ENCODE results near the gene TCEA2.

TCEA2 gene

DNA sequence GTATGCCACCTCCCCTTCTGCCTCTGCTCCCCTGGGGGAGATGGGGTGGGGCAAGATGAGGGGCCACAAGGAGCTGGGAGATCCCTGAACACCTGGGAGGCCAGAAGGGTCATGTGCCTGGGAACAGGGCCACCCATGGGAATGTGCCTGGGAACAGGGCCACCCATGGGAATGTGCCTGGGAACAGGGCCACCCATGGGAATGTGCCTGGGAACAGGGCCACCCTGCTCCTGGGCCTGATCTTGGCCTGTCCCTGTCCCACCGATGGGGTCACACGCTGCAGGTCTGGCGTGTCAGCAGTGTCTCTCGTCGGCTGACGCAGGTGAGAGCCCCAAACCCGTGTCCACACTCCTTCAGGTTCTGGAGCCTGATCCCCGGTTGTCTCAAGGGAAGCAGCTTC lies 12.0 kb downstream of the TCEA2 start:
- no peak for FAIRE-seq
- TF ChIP-seq, protein P1, sequence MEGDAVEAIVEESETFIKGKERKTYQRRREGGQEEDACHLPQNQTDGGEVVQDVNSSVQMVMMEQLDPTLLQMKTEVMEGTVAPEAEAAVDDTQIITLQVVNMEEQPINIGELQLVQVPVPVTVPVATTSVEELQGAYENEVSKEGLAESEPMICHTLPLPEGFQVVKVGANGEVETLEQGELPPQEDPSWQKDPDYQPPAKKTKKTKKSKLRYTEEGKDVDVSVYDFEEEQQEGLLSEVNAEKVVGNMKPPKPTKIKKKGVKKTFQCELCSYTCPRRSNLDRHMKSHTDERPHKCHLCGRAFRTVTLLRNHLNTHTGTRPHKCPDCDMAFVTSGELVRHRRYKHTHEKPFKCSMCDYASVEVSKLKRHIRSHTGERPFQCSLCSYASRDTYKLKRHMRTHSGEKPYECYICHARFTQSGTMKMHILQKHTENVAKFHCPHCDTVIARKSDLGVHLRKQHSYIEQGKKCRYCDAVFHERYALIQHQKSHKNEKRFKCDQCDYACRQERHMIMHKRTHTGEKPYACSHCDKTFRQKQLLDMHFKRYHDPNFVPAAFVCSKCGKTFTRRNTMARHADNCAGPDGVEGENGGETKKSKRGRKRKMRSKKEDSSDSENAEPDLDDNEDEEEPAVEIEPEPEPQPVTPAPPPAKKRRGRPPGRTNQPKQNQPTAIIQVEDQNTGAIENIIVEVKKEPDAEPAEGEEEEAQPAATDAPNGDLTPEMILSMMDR (IDR thresholded peaks at IDR 0.05; ENCODE audit: insufficient read depth, missing control alignments), result no peak
- no peak for DNase-seq (ENCODE audit: insufficient read length, low spot score)

DNA sequence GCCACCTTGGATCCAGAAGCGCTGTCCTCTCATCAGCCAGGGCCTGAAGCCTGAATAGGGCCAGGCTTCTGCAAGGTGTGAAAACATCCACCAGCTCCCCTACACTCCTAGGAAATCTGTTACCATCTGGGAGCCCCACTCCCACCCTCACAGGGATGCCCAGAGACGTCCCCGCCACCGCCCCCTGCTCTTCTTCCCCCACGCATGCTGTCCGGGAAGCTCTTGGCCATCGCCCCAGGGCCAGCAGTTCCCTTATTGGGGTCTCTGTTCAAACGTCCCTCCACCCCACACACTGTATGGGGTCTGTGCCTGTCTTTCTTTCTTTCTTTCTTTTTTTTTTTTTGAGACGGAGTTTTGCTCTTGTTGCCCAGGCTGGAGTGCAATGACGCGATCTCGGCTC lies 12.6 kb downstream of the TCEA2 start:
- DNase-seq (ENCODE audit: insufficient read length, low spot score) (no peak), FAIRE-seq (no peak)
- TF ChIP-seq, protein P1 (IDR thresholded peaks at IDR 0.05; ENCODE audit: insufficient read depth, missing control alignments), result no peak

DNA sequence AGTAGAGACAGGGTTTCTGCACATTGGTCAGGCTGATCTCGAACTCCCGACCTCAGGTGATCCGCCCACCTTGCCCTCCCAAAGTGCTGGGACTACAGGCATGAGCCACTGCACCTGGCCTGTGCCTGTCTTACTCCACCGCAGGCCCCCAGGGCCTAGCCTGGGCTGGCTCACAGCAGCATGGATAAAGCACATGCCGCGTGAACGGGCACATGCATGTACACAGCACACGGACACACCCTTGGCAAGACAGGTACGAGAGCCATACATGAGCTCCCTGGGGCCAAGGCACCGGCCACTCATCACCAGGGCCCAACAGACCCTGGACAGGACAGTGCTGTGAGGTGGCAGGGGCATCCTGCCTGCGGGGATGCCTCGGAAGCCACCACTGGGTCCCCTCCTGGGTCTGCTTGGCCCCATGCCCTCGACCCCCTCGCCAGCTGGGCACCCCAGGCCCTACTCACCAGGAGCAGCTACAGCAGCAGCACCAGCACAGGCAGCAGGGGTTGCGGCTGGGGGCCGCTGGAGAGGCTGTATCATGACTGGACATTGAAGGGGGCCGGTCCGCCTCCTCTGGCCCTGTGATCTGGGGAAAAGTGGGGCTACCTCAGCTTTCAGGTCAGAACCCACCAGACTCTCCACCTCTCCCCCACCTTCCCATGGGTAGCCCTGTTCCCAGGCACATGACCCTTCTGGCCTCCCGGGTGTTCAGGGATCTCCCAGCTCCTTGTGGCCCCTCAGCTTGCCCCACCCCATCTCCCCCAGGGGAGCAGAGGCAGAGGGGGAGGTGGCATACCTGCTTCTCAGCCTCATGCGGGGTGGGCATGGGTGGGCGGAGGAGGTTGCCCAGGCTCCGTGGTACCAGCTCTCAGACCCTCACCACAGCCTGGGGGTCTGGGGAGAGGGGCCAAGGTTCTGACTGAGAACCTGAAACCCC lies 13.3 kb downstream of the TCEA2 start:
- TF ChIP-seq, protein P1 (IDR thresholded peaks at IDR 0.05; ENCODE audit: insufficient read depth, missing control alignments), result no peak
- FAIRE-seq, result no peak

DNA sequence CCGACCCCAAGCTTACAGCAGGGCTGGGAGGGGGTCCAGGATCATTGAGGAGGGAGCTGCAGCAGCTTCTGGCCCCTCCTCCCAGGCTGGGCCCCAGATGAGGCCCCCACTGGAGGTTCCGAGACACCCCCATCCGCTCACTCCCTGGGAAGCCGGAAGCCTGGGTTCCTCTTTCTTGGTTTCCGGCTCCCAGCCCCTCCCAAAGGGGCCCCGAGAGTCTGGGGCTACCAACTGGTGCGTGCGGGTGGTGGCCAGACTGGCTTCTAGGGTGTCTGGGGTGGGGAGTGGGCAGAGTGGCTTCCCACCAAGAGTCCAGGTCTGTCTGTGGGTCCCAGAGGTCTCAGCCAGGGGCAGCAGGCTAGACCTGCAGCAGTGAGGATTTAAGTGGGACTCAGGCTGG lies 14.1 kb downstream of the TCEA2 start:
- FAIRE-seq, result no peak
- no peak for DNase-seq (ENCODE audit: insufficient read length, low spot score)
- TF ChIP-seq, protein P1 (IDR thresholded peaks at IDR 0.05; ENCODE audit: insufficient read depth, missing control alignments), result no peak

More for the DNA sequence above, 13.3 kb downstream of the TCEA2 start:
- no peak for DNase-seq (ENCODE audit: insufficient read length, low spot score)

DNA sequence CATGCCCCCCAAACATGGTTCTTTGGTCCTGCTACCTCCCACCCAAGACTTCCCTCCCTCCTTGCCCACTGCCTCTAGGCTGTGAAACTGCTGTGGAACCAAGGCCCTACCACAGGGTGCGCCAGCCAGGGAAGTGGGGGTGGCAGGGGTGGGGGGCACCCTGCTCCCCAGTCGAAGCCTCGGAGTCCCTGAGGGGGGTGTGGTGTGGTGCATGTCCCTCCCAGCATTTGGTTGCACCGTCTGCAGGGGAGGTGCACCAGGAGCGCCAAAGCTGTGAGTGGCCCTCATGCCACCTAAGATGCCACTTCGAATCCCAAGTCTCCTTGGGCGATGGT lies 14.5 kb downstream of the TCEA2 start:
- TF ChIP-seq, protein P1 (IDR thresholded peaks at IDR 0.05; ENCODE audit: insufficient read depth, missing control alignments), result no peak
- DNase-seq (ENCODE audit: insufficient read length, low spot score) (no peak), FAIRE-seq (no peak)

DNA sequence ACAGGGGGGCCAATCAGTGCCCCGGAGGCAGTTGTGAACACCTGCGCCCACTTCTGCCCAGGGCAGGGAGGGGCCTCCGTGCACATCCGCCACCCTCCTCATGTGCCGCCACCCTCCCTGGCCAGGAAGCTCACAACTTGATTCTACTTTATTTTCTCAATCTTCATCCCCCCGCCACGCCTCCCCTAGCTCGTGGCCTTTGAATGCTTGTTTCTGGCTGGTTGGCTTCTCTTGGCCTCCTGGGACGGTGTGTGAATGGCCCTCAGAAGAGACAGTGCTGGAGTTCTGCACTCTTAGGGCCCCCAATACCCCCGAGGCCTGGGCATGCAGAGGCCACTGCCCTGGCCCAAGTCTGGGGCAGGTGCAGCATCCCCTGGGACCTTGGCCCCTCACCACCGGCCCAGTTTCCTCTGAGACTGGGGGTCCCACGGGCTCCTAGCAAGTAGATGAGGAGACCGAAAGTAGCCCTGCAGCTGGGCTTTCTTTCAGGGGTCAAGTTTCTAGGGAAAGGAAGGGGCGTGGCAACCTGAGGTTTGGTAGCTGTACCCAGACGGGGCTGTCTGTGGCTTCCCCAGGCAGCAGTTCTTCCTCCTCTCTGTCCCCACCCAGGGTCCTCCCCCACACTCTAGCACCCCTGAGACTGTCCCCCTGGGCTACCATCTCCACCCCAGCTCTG lies 15.0 kb downstream of the TCEA2 start:
- DNase-seq (ENCODE audit: insufficient read length, low spot score), result no peak
- TF ChIP-seq, protein P1 (IDR thresholded peaks at IDR 0.05; ENCODE audit: insufficient read depth, missing control alignments), result no peak
- no peak for FAIRE-seq

DNA sequence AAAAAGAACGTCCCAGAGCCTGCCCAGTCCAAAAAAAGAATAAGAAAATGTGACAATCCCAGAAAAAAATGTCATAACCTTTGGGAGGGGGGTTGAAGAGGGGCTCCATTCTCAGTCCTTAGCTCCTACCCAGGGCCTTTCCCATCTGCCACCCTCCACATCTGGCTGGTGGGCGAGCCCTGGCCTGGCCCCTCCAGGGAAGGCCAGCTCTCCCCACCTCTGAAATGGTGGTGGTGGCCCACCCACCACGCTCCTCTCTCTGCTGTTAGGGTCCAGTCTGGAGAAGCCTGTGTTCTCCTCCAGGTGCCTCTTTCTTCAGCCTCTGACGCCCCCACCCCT lies 15.9 kb downstream of the TCEA2 start:
- DNase-seq (ENCODE audit: insufficient read length, low spot score), result no peak
- TF ChIP-seq, protein P1 (IDR thresholded peaks at IDR 0.05; ENCODE audit: insufficient read depth, missing control alignments), result no peak
- no peak for FAIRE-seq

Measured in D721Med (cell line).